WI38 (cell line): ENCODE results near the gene SHC4.
"Not testable (repeated sequence)": the region's sequence is repeated elsewhere in the genome, so short reads cannot be mapped to it uniquely, and the experiment has no call there.

Experiments
- H3K4me3 ChIP-seq: 2 replicates; pipeline ENCODE4 v1.5.1; 2011; ENCODE audit warnings: low read depth, mild to moderate bottlenecking, control low read depth, low read length
- TF ChIP-seq, protein P1 (sequence below): IDR thresholded peaks from 2 replicates; pipeline ENCODE4 v1.5.1; 2012; ENCODE audit warnings: low read depth, mild to moderate bottlenecking, control low read depth, low read length

The SHC4 gene

DNA sequence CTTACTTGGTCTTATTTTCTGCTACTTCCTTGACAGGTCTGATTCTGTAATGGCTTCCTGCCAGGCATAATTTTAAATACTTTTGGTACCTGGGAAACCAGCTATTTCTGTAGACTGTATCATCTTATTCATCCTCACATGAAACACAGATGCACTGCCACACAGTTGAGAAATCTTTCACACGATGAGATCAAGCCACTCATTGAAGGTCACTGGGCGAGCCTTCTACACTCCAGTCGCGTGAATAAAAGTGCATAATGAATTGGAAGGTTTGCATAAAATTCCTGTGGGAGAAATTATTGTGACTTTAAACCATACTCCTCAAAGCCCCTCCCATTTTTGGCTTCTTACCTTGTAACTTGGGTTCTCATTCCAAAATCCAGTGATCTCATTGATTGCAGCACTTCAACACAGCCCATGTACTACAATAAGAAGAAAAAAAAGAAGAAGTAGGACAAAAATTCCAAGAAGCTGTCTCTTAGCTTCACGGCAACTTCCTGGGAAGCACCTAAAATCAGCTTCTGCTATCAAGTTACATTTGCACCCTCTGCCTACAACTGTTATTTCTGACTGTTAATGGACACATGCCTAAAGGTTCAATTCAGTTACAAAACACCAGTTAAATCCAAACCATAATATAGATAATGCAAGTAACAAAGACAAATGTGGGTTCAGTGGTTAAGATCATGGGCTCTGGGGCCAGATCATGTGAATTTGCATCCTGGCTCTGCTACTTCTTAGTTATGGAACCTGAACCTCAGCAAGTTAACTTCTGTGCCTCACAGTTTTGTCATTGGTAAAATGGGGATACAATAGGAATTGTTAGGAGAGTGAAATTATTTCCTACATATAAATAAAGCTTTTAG, 39.0 kb downstream of the SHC4 start:
- TF ChIP-seq, protein P1, sequence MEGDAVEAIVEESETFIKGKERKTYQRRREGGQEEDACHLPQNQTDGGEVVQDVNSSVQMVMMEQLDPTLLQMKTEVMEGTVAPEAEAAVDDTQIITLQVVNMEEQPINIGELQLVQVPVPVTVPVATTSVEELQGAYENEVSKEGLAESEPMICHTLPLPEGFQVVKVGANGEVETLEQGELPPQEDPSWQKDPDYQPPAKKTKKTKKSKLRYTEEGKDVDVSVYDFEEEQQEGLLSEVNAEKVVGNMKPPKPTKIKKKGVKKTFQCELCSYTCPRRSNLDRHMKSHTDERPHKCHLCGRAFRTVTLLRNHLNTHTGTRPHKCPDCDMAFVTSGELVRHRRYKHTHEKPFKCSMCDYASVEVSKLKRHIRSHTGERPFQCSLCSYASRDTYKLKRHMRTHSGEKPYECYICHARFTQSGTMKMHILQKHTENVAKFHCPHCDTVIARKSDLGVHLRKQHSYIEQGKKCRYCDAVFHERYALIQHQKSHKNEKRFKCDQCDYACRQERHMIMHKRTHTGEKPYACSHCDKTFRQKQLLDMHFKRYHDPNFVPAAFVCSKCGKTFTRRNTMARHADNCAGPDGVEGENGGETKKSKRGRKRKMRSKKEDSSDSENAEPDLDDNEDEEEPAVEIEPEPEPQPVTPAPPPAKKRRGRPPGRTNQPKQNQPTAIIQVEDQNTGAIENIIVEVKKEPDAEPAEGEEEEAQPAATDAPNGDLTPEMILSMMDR: no peak

DNA sequence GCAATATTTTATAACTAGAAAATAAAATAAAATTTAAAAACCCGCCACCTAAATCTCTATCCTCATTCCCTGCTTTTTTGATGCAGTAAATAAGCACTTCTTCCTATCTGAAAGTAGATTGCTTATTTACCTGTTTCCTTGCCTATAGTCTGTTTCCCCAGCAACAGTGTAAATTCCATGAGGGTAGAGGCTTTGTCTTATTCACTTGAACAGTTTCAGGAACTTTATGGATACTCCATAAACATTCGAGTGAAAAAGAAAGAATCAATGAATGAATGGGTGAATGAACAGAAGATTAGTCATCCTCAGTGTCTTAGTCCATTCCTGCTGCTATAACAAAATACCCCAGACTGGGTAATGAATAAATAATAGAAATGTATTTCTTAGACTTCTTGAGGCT, 41.7 kb downstream of the SHC4 start:
- TF ChIP-seq, protein P1: no peak
- H3K4me3 ChIP-seq: no peak overlapping the region

More for the DNA sequence above, 39.0 kb downstream of the SHC4 start:
- no peak overlapping the region for H3K4me3 ChIP-seq

DNA sequence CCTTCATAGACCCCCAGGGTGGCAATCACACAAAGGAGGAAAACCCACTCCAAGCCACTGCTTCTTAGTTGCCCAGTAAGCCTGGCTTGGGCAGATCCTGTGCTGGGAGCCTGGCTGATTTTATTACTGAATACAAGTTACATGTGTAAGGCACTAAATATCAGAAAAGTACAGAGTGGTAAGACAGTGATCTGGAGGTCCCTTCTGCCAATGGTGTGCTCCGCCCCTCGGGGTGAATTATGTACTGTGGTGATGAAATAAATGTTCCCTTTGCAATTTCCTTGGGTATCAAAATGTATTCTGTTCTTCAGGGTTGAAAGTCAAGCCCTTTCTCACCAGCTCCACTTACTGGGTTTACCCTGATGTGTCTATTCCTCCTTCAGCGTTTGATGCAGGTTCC, 47.0 kb downstream of the SHC4 start:
- TF ChIP-seq, protein P1: no peak
- no peak overlapping the region for H3K4me3 ChIP-seq

DNA sequence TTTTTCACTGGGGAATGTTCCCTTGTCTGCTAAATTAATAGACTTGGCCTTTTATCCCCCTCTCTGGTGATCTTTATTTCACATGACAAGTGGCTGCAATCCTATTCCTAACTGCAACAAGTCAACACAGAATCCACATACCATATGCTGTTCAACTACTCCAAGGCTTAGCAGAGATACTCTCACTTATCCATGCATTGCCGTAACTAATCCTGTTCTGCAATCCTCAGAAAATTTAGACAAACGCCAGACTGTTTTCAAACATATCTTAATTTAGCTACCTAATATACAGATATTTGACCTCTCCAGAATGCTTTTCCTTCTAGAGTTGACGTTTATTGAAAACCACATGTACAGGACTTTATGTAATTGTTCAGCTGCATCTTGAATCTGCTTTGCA, 47.9 kb downstream of the SHC4 start:
- TF ChIP-seq, protein P1: no peak
- no peak overlapping the region for H3K4me3 ChIP-seq

DNA sequence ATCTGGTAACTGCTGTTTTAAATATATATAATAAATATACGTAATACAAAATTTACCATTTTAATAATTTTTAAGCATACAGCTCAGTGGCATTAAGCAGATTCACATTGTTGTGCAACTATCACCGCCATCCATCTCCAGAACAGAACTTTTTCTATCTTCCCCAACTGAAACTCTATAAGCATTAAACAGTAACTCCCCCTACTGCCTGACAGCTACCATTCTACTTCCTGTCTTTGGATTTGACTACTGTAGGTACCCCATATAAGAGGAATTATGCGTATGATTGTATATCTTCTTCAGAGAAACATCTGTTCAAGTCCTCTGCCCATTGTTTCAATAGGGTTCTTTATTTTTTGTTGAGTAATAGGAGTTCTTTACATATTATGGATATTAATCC, 49.0 kb downstream of the SHC4 start:
- TF ChIP-seq, protein P1: no peak
- H3K4me3 ChIP-seq: no peak overlapping the region

DNA sequence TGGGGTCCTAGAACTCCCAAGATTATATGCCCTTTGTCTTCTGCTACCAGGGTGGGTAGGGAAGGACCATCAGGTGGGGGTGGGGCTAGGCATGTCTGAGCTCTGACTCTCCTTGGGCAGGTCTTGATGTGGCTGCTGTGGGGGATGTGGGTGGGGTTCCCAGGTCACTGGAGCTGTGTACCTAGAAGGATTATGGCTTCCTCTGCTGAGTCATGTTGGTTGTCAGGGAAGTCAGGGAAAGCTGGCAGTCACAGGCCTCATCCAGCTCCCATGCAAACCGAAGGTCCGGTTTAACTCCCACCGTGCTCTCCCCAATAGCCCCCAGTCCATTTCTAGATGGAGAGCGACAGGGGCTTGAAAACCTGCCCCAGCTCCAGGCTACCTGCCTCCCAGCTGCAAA, 50.6 kb downstream of the SHC4 start:
- no peak overlapping the region for H3K4me3 ChIP-seq
- TF ChIP-seq, protein P1: no peak

DNA sequence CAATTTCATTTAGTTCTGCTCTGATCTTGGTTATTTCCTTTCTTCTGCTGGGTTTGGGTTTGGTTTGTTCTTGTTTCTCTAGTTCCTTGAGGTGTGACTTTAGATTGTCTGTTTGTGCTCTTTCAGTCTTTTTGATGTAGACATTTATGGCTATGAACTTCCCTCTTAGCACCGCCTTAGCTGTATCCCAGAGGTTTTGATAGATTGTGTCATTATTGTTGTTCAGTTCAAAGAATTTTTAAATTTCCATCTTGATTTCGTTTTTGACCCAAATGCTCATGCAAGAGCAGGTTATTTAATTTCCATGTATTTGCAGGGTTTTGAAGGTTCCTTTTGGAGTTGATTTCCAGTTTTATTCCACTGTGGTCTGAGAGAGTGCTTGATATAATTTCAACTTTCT, 53.2 kb downstream of the SHC4 start:
- not testable (repeated sequence) for H3K4me3 ChIP-seq

DNA sequence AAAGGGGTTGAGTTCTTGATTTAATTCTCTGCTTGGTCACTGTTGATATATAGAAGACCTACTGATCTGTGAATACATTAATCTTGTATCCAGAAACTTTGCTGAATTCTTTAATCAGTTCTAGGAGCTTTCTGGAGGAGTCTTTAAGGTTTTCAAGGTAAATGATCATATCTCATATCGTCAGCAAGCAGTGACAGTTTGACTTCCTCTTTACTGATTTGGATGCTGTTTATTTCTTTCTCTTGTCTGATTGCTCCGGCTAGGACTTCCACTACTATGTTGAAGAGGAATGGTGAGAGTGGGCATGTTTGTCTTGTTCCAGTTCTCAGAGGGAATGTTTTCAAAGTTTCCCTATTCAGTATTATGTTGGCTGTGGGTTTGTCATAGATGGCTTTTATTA, 54.4 kb downstream of the SHC4 start:
- H3K4me3 ChIP-seq: not testable (repeated sequence)
